Skin epidermis (tissue), 12 donors: ENCODE results near the gene RNF115.
"Not testable (repeated sequence)": the region's sequence is repeated elsewhere in the genome, so short reads cannot be mapped to it uniquely, and the experiment has no call there.

Experiments used
- H3K27ac ChIP-seq, 21 experiments: fragments of 200-600 bp; sonication (generic) in 11 of 21; one replicate each; pipeline ENCODE4 v1.5.0; 2020; ENCODE audit warnings: mild to moderate bottlenecking in 3 of 21, inconsistent platforms in 2 of 21, moderate library complexity in 2 of 21
- H3K4me3 ChIP-seq, 7 experiments: fragments of 200-600 bp; sonication (generic) in 2 of 7; one replicate each; pipeline ENCODE4 v1.5.0; 2020; ENCODE audit warnings: inconsistent platforms in 2 of 7, mild to moderate bottlenecking in 2 of 7, moderate library complexity in 1 of 7

RNF115 gene

GRCh38 chr1:145784409-145784808, 39.5 kb downstream of the RNF115 start:
- H3K4me3 ChIP-seq, result no peak overlapping the region

GRCh38 chr1:145782272-145783099, 41.4 kb downstream of the RNF115 start:
- Histone ChIP-seq H3K4me3 (no peak overlapping the region), H3K27ac (peak overlapping the region in 3 of 21 experiments; percentile 16 to 26 (median 20))

More at GRCh38 chr1:145784409-145784808, 39.5 kb downstream of the RNF115 start:
- no peak overlapping the region for H3K27ac ChIP-seq

GRCh38 chr1:145778146-145778540, 45.8 kb downstream of the RNF115 start:
- H3K4me3 ChIP-seq, result no peak overlapping the region
- H3K27ac ChIP-seq, result peak overlapping the region in 6 of 21 experiments; percentile 7 to 63 (median 32)

GRCh38 chr1:145777357-145778145, 46.3 kb downstream of the RNF115 start:
- H3K4me3 ChIP-seq, result no peak overlapping the region
- H3K27ac ChIP-seq, result peak overlapping the region in 9 of 21 experiments; percentile 7 to 63 (median 24)

- no peak overlapping the region for H3K27ac ChIP-seq
- H3K4me3 ChIP-seq, result no peak overlapping the region
Measured at GRCh38 chr1:145773423-145773822, 50.5 kb downstream of the RNF115 start.

GRCh38 chr1:145771056-145771455, 52.8 kb downstream of the RNF115 start:
- Histone ChIP-seq H3K4me3 (no peak overlapping the region), H3K27ac (no peak overlapping the region)

GRCh38 chr1:145768004-145768403, 55.9 kb downstream of the RNF115 start:
- H3K27ac ChIP-seq, H3K4me3 ChIP-seq: not testable (repeated sequence)

GRCh38 chr1:145766926-145767325, 57.0 kb downstream of the RNF115 start:
- not testable (repeated sequence) for H3K27ac ChIP-seq, H3K4me3 ChIP-seq

- not testable (repeated sequence) for H3K4me3 ChIP-seq, H3K27ac ChIP-seq
Measured at GRCh38 chr1:145765585-145766360, 58.1 kb downstream of the RNF115 start.

- not testable (repeated sequence) for H3K4me3 ChIP-seq, H3K27ac ChIP-seq
Measured at GRCh38 chr1:145765127-145765526, 58.8 kb downstream of the RNF115 start.

- not testable (repeated sequence) for H3K4me3 ChIP-seq, H3K27ac ChIP-seq
Measured at GRCh38 chr1:145764231-145764940, 59.5 kb downstream of the RNF115 start.

- H3K27ac ChIP-seq, H3K4me3 ChIP-seq: not testable (repeated sequence)
Measured at GRCh38 chr1:145762001-145762400, 61.9 kb downstream of the RNF115 start.

- H3K4me3 ChIP-seq, H3K27ac ChIP-seq: not testable (repeated sequence)
Measured at GRCh38 chr1:145761498-145761897, 62.4 kb downstream of the RNF115 start.

GRCh38 chr1:145760395-145760949, 63.4 kb downstream of the RNF115 start:
- H3K27ac ChIP-seq, H3K4me3 ChIP-seq: not testable (repeated sequence)

GRCh38 chr1:145759721-145760120, 64.2 kb downstream of the RNF115 start:
- Histone ChIP-seq H3K4me3 (no peak overlapping the region), H3K27ac (no peak overlapping the region)

- H3K4me3 ChIP-seq, result no peak overlapping the region
- H3K27ac ChIP-seq, result no peak overlapping the region
Measured at GRCh38 chr1:145758575-145758974, 65.3 kb downstream of the RNF115 start.

- no peak overlapping the region for H3K27ac ChIP-seq
- no peak overlapping the region for H3K4me3 ChIP-seq
Measured at GRCh38 chr1:145758116-145758515, 65.8 kb downstream of the RNF115 start.

- Histone ChIP-seq H3K4me3 (no peak overlapping the region), H3K27ac (no peak overlapping the region)
Measured at GRCh38 chr1:145757420-145757819, 66.5 kb downstream of the RNF115 start.

GRCh38 chr1:145751491-145752037, 72.3 kb downstream of the RNF115 start:
- Histone ChIP-seq H3K27ac (peak overlapping the region in 11 of 21 experiments; percentile 9 to 82 (median 51)), H3K4me3 (no peak overlapping the region)
